Activated T-cell treated with anti-CD3 and anti-CD28 coated beads for 1 hour (primary cell): ENCODE measurements around the gene ARSA.
"Not testable (repeated sequence)": the region's sequence is repeated elsewhere in the genome, so short reads cannot be mapped to it uniquely, and the experiment has no call there.

Source experiments
- DNase-seq: peaks from one replicate; pipeline ENCODE4 v3.0.0-alpha.2; 2020; ENCODE audit warnings: low read depth

The ARSA gene

GRCh38 chr22:50621948-50622722, 5.8 kb downstream of the ARSA start:
- no peak for DNase-seq

- DNase-seq: no peak
Measured at GRCh38 chr22:50621356-50621880, 6.5 kb downstream of the ARSA start.

- DNase-seq: peak; percentile 31
Measured at GRCh38 chr22:50620593-50621355, 7.2 kb downstream of the ARSA start.

- DNase-seq: not testable (repeated sequence)
Measured at GRCh38 chr22:50614296-50614695, 13.7 kb downstream of the ARSA start.

GRCh38 chr22:50613291-50613981, 14.5 kb downstream of the ARSA start:
- DNase-seq: no peak

- DNase-seq: no peak
Measured at GRCh38 chr22:50612528-50613221, 15.3 kb downstream of the ARSA start.

GRCh38 chr22:50612168-50612527, 15.8 kb downstream of the ARSA start:
- no peak for DNase-seq

GRCh38 chr22:50611341-50612060, 16.5 kb downstream of the ARSA start:
- DNase-seq: no peak

GRCh38 chr22:50610581-50610980, 17.4 kb downstream of the ARSA start:
- no peak for DNase-seq

GRCh38 chr22:50610041-50610451, 17.9 kb downstream of the ARSA start:
- no peak for DNase-seq

GRCh38 chr22:50609599-50609998, 18.4 kb downstream of the ARSA start:
- no peak for DNase-seq

- no peak for DNase-seq
Measured at GRCh38 chr22:50608996-50609395, 19.0 kb downstream of the ARSA start.

- not testable (repeated sequence) for DNase-seq
Measured at GRCh38 chr22:50608058-50608840, 19.7 kb downstream of the ARSA start.

- DNase-seq: no peak
Measured at GRCh38 chr22:50607659-50608020, 20.3 kb downstream of the ARSA start.

GRCh38 chr22:50606946-50607658, 20.9 kb downstream of the ARSA start:
- no peak for DNase-seq

GRCh38 chr22:50606165-50606945, 21.6 kb downstream of the ARSA start:
- no peak for DNase-seq

GRCh38 chr22:50605613-50606074, 22.3 kb downstream of the ARSA start:
- DNase-seq: no peak

- DNase-seq: no peak
Measured at GRCh38 chr22:50605002-50605612, 22.8 kb downstream of the ARSA start.
